HTR-8/SVneo (cell line): ENCODE data around the gene PAPLN.

ENCODE experiments used
- DNase-seq: peaks from one replicate; pipeline ENCODE4 v3.0.0; 2011; ENCODE audit warnings: low spot score, mixed read lengths; ENCODE audit not compliant: insufficient read length
- FAIRE-seq: peaks from 2 replicates; lab custom pipeline; 2011; peaks lifted over from hg19 to GRCh38; lab: Jason Lieb, UNC

PAPLN gene

DNA sequence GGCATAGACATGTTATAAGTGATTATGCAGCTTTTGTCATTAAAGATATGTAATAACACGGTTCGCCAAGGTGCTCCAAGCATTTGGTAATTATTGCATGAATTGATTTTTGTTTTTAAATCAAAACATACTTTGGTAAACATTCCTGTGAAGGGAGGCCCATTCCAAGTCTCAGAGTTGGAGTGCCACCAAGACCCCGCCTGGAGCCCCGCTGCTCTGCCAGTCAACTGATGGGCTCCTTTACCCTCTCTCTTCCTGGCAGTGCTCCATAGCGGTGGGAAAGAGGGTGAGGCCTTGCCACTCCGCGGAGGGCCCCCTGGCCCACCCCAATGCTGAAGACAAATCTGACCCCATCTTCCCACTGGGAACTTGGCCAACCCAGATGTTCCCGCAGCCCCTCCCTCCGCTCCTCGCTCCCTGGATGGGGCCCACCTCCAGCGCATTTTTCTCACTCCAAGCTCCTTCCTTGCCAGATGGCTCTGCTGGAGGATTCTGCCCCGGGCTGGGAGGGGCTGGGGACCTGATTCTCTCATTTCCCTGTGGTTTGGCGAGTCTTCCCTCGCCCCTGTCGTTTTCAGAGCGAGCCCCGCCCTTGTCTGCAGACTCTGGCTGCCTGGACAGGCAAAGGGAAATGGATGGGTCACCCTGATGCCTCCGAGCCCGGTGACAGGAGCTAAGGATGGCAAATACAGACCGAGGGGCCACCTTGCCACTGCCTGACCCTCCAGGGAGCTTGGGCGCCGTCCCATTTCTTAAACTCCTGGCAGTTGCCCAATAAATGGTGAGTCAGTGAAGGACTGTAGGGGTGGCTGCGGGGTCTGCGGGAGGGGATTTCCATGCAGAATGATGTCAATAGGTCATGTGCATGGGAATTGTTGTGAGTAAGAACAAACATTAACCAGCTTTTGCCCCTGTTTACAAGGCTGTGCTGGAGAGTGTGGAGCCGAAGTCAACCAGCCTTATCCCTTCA lies 9.2 kb upstream of the PAPLN start:
- FAIRE-seq (peak; percentile 96), DNase-seq (peak; percentile 97)

DNA sequence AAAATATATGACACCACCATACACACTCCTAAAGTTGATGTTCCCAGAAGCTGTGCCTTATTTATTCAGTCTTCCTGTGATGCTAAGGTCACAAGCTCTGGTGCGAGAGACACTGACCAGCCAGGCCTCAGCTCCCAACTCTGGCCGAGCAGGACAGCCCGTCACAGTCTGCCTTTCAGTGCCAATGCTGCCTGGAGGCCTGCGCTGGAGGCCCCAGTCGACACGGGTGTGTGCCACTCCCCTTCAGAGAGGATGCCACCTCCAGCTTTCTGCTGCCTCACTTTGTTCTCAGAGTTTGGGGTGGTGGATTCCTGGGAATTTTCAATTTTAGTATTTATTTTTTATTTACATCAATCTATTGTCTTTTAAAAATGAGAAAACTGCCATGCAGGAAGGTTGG lies 7.3 kb upstream of the PAPLN start:
- no peak for FAIRE-seq
- DNase-seq = no peak

DNA sequence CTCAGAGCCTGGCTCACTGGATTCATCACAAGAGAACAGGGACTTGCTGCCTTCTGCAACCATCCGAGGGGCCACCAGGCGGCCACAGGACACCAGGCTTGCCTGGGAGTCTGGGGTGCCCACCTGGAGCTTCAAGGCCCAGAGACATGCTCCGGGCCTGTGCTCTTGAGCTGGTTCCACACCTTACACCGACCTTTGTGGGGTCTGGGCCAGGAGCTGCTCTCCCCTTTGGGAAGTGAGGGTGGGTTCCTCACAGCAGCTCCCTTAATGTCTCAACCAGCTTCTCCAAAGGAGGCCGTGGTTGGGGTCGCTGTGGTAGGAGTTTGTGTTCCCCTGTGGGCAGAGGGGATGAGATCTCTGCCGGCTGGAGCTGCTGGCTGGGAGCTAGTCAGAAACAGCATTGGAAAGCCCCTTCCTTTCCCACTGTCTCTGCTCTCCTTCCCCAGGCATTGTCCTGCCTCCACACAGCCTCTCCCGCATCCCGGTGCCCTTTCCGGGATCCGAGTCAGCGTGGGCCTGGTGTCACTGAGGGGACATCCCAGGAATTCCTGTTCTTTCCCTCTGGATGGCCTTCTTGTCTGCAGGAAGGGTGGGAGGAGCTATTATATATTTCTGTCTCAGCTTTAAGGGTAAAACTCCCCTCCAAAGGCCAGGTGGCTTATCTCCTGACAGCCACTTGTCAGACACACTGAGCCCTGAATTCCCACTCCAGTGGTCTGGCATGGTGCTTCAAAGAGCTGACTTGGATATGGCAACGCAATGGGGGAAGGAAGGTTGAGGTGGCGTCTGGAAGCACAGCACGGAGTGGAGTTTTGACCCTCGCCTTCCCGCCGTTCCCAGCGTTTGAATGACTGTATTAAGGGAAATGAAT lies 5.1 kb upstream of the PAPLN start:
- peak; percentile 68 for FAIRE-seq

DNA sequence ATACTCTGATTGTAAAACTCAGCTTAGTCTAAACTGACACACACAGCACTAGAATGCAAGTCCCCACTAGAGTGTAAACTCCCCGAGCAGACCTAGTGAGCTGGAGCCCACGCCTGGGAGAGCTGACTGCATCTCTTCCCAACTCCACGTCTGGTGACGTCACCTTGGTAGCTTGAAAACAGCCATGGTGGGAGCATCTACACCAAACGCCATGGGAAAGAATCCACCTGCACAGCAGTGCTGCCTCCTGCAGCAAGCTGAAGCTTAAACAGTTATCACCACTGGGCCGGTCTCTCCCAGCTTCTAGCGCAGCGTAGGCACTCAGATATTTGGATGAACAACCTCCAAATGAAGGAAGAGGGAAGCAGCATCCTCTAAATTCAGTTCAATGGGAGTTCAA lies 4.3 kb upstream of the PAPLN start:
- FAIRE-seq (no peak), DNase-seq (no peak)

More for the DNA sequence above, 5.1 kb upstream of the PAPLN start:
- peak; percentile 73 for DNase-seq

DNA sequence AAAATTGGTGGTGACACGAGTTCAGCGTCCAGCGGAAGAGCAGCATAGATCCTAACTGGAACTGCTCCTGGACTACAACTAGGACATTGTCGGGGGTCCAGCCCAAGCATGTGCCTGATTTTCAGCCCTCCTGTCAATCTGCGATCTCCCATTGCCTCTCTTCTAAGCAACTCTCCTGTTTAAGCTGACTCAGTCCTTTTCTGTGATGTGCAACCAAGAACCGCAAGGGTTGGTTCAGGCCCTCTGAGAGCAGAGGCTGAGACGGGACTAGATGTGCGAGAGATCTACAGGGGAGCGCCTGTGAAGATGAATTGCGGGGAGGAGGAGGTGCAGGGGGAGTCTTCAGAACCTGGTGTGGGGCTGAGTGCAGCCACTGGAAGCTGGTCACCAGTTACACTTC lies 3.7 kb upstream of the PAPLN start:
- DNase-seq (no peak), FAIRE-seq (no peak)

DNA sequence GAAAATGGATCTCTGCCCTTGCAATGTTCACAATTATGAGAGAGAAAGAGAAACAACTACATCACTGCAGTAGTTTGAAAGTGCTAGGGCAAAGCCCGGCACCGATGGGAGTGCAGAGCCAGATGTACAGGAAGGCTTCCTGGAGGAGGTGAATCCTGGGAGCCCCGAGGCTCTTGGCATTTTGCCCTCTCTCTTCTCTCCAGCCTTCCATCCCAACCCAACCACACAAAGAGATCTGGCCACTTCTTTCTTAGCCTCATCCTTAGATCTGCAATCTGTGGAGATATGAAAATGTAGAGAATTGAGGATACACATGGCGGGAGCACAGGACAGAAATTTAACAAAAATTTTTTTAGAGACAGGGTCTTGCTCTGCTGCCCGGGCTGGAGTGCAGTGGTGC lies 3.3 kb upstream of the PAPLN start:
- FAIRE-seq (no peak), DNase-seq (no peak)

DNA sequence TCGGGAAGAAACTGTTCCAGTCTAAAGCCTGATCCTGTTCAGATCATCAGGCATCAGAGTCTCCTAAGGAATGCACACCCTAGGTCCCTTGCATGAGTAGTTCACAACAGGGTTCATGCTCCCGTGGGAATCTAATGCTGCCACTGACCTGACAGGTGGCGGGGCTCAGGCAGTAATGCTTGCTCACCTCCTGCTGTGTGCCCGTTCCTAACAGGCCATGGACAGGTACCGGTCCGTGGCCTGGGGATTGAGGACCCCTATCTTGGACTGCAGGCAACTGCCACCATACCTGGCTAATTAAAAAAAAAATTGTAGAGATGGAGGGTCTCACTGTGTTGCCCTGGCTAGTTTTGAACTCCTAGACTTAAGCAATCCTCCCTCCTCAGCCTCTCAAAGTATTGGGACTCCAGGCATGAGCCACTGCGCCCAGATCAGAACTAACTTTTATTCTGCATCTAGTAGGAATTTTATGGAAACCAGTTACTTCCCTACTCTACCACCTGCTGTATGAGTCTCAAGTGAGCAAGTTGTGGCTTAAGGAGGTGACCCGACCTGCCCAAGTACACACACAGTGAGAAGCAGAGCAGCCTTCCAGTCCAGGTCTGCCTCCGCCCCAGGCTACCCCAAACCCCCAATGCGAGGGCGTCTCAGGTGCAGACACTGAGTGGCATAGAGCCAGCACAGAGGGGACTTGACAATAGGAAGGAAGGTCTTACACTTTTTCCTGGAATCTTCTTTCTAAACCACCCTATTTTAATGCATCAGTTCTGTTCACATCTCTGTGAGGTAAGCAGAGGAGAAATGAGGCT lies 2.5 kb upstream of the PAPLN start:
- DNase-seq = no peak
- peak; percentile 13 for FAIRE-seq

DNA sequence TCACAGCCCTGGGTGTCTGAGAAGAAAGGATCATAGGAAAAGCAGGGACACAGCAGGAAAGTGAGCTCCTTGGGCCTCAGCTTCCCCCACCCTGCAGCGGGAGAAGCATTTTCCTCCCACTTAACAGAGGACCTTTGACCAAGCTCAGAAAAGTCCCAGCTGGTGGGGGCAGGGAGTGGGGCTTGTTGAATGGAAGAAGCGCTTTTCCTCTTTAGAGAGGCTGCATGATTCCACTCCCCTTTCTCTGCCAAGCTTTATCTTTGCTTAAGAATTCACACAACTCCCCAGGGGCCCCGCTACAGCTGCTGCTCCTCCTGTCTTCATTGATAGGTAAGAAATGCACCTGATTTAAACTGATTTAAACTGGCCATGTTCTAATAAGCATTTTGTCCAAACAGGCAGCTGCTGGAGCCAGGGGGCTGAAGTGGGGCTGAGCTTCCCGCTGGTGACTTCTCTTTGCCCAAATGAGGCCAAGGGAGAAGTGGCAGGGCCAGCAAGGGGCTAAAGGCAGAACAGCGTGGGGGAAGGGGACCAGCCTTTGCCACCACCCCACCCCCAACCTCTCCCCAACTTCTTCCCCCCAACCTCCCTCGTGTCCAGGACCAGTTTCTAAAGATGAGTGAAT lies 1.7 kb upstream of the PAPLN start:
- DNase-seq (no peak), FAIRE-seq (no peak)

DNA sequence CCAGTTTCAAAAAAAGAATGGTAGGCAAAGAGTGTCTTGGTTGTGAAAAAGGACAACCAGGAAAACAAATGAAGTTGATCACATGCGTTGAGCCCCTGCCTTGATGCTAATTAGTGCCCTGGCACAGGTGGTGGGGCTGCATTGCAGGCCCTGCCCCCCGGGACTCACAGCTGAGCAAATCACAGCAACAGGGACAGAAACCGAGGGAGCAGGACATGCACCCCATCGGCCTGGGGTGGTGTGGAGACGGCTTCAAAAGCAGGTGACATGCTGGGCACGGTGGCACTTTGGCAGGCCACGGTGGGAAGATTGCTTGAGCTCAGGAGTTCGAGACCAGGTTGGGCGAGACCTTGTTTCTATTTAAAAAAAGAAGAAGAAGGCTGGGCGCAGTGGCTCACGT lies 1.1 kb upstream of the PAPLN start:
- DNase-seq (no peak), FAIRE-seq (no peak)

DNA sequence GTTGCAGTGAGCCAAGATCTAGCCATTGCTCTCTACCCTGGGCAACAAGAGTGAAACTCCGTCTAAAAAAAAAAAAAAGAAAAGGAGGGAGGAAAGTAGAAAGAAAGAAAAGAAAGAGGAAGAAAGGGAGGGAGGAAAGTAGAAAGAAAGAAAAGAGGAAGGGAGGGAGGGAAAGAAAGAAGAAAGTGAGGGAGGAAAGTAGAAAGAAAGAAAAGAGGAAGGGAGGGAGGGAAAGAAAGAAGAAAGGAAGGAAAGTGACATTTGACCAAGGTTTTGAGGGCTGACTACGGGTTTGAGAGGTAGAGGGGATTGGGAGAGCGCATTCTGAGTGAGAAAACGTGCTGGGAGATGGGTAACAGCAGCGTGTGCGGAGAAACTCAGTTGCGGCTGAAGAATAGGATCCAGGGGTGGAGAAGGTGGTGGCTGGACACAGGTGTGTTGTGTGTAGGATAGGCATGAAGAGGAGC lies 521 bp upstream of the PAPLN start:
- FAIRE-seq (peak; percentile 16), DNase-seq (no peak)

DNA sequence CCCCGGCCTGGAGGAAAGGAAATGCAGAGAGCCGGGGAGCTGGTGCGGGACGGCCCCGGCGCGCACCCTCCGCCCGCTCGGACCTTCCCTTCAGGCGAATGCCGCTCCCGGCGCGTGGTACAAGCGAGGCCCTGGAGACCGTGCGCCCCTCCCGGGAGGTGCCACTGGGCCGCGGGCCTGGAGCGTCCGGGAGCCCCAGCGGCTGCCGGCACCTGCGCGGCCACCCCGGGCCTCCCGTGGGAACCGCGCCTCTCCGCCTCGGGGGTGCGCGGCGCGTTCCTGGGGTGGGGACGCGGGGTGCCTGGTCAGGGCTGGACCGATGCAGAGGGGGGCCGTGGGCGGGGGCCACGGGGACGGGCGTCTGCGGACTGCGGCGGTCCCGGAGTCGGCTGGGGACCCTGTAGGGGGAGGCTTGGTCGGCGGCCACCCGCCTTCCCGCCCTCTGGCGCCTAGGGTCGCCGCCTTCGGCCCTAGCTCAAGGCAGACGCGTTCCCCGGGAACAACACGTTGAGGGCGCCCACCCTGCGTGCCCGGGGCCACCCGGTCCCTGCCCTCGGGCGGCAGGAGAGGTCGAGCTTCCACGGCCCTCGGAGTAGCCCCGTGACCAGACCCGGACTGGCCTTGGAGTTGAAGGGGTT lies 599 bp downstream of the PAPLN start:
- DNase-seq (no peak), FAIRE-seq (no peak)

DNA sequence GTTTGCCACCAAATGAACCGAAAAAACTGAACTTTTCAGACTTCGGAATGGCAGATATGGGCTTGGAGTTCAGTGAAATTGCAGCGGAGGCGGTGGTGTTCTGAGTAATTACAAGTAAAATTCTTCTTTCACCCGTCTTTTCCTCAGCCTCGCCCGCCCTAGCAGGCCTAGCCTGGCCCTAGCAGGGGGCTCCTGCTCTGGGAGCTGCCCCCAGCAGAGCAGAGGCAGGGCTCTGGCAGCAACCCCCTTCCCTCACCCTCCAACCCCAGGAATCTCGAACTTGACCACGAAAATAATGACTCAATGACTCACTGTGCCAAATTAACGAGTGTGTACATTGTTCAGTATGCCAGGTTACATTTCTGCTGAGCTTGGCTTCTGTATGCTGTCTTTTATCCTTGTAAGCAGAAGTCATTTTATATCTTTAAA lies 1.1 kb downstream of the PAPLN start:
- DNase-seq (peak; percentile 94), FAIRE-seq (no peak)

DNA sequence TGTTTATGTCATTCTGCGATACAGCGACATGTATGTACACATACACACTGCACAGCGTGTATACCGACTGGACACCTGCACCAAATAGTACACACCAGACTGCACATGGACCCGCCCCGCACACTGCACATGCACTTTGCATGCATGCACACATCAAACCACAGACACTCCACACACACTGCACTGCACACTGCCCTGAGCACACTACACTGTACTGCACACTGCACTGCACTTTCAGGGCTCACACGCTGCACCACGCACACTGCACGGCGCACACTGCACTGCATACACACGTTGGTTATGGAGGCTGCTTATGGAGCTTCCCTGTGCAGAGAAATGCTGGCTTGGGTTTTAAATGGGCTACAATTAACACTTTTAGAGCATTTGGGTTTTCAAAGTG lies 1.6 kb downstream of the PAPLN start:
- FAIRE-seq = peak; percentile 99

DNA sequence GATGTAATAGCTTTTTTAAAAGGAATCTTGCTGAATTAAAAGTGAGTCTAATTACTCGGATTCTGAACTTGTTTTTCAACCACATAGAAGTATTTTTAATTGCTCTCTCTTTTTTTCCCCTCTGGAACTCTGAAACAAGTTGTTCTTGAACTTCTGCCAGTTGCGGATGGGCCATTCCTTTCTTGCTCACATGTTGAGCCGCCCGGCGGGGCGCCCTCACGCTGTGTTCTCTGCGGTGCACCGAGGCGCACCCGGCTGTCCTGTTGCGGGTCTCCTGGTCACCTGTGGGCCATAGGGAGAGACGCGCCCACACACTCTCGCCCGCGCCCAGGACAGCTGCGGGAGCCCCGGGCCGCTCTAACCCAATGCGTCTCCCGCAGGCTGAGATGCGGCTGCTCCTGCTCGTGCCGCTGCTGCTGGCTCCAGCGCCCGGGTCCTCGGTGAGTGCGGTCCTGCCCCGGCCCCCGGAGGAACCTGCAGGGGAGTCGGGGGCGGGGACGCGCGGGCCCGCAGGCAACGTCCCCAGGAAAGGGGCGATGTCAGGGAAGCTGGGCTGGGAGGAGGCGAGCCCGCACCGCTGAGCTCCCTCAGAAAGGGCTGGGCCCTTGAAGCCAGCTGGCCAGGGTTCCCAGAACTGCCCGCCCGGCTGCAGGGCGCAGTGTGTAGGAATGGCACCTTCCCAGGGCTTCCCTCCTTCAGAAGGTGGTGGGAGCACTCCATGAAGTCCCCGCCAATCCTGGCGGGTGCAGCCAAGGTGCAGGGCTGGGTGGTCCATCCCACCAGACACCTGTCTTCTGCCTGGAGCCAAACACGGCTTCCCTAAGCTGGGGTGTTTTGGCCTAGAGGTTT lies 2.3 kb downstream of the PAPLN start:
- DNase-seq (no peak), FAIRE-seq (no peak)

More for the DNA sequence above, 1.6 kb downstream of the PAPLN start:
- DNase-seq = no peak

DNA sequence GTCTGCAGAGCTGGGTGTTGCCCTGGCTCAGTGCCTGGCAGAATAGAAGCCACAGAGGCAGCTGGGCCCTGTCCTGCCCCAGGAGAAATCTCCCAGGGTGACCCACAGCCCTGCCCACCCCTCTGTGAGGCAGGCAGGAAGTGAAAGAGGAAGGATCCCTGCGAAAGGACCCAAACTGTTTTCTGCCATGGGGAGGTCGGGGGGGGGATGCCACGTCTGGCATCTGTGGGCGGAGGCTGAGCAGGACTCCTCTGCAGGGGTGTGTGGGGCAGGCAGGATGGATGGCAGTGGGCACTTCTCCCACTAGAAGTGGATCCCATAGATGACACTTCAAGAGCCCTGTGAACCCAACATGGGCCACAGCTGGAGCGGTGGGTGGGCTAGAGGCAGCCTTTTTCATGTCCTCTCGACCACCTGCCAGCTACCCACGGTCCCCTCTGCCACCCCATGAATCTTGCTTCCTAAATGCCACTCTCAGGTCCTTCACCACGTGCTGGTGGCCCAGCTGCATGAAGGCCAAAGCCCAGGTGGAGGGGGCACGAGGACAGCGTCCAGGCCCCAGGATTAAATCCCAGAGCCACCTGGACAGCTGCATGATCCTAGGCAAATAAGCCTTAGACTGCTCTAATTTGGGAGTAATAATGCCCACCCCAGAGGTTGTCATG lies 3.6 kb downstream of the PAPLN start:
- DNase-seq (no peak), FAIRE-seq (peak; percentile 66)

DNA sequence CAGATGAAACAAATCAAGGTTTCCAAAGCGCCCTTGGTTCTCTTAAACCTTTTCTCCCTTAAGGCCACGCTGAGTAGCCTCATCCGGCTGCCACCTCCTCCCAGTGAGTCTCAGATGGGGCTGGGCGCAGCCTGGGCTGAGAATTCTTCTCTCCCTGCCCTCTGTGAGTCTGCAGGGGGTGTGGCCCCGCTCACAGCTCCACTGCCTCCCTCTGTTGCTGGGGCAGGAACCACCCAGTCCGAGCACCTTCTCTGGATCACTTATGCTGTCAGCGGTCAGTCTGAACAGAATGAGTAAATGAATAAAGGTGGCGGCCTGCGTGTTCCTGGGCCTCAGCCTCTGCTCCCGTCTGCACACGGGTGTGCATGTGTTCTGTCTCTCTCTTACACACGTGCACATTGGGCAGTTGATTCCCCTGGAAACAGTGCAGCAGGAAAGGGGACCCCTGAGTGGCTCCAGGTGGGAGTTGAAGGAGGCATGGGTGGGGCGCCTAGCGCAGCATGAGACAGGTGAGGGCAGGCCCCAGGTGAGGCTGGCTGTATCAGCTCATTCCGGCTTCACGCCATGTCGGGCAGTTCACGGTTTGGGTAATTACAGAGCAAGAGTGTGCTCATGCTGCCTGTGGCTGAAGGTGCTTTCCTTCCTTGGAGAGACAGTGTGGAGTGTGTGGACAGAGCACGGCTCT lies 4.3 kb downstream of the PAPLN start:
- FAIRE-seq = peak; percentile 80
- no peak for DNase-seq

DNA sequence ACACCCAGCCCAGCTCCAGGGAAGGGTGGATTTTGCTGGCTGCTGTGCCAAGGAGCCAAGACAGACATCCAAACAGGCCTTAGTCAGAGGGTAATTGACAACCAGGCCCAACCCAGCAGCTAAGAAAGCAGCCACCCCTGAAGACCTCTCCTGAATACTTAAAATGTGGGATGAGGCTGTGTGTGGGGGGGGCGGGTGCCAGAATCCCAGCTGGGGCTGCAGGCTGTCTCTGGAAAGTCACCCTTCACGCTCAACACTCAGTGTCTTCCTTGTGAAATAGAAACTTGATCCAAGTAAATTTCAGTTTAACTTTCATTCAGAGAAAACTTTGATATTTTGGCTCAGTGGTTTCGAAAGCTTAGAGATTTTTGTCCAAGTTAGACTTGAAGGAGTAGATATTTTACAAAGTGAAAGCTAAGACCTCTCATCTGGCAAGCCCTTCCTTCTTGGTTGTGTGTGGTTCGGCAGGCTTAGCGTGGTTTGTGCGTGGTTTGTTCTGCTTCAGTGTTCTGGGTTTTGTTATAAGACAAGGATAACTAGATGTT lies 5.1 kb downstream of the PAPLN start:
- peak; percentile 28 for FAIRE-seq
- no peak for DNase-seq
